ENCODE measurements around the gene ZNF423.

Gene ZNF423

GRCh38 chr16:49869731-49870130 lies 13.8 kb upstream of the ZNF423 start:
- no peak for DNase-seq (ENCODE audit: low read depth)

- no peak for DNase-seq (ENCODE audit: low read depth)
These were observed 12.1 kb upstream of the ZNF423 start for GRCh38 chr16:49867796-49868668.

GRCh38 chr16:49867234-49867633 lies 11.3 kb upstream of the ZNF423 start:
- DNase-seq (ENCODE audit: low read depth), result no peak

GRCh38 chr16:49866595-49867071 lies 10.7 kb upstream of the ZNF423 start:
- no peak for DNase-seq (ENCODE audit: low read depth)

- no peak for DNase-seq (ENCODE audit: low read depth)
These were observed 6.8 kb upstream of the ZNF423 start for GRCh38 chr16:49862694-49863093.

GRCh38 chr16:49861299-49861698 lies 5.4 kb upstream of the ZNF423 start:
- no peak for DNase-seq (ENCODE audit: low read depth)

GRCh38 chr16:49860593-49860992 lies 4.7 kb upstream of the ZNF423 start:
- DNase-seq (ENCODE audit: low read depth), result no peak

- DNase-seq (ENCODE audit: low read depth), result no peak
These were observed 3.4 kb upstream of the ZNF423 start for GRCh38 chr16:49859125-49859811.

GRCh38 chr16:49858200-49859124 lies 2.5 kb upstream of the ZNF423 start:
- peak; percentile 32 for DNase-seq (ENCODE audit: low read depth)

GRCh38 chr16:49857423-49858181 lies 1.7 kb upstream of the ZNF423 start:
- peak; percentile 22 for DNase-seq (ENCODE audit: low read depth)

- DNase-seq (ENCODE audit: low read depth), result no peak
These were observed 889 bp upstream of the ZNF423 start for GRCh38 chr16:49856672-49857330.

GRCh38 chr16:49855280-49855821 lies 561 bp downstream of the ZNF423 start:
- DNase-seq (ENCODE audit: low read depth), result peak; percentile 24

GRCh38 chr16:49854796-49855203 lies 1.1 kb downstream of the ZNF423 start:
- DNase-seq (ENCODE audit: low read depth), result no peak

GRCh38 chr16:49854188-49854795 lies 1.6 kb downstream of the ZNF423 start:
- DNase-seq (ENCODE audit: low read depth), result no peak

- no peak for DNase-seq (ENCODE audit: low read depth)
These were observed 3.6 kb downstream of the ZNF423 start for GRCh38 chr16:49852279-49852678.

- DNase-seq (ENCODE audit: low read depth), result no peak
These were observed 4.5 kb downstream of the ZNF423 start for GRCh38 chr16:49851468-49851787.

- DNase-seq (ENCODE audit: low read depth), result no peak
These were observed 5.1 kb downstream of the ZNF423 start for GRCh38 chr16:49850558-49851467.

- no peak for DNase-seq (ENCODE audit: low read depth)
These were observed 6.2 kb downstream of the ZNF423 start for GRCh38 chr16:49849754-49850108.

GRCh38 chr16:49849037-49849753 lies 6.7 kb downstream of the ZNF423 start:
- DNase-seq (ENCODE audit: low read depth), result no peak
